LNCAP (cell line): ENCODE data around the gene TGM3.

ENCODE experiments used
- TF ChIP-seq, protein P1 (sequence below): fragments of 450-650 bp; IDR thresholded peaks from 2 replicates; pipeline ENCODE4 v1.5.1; 2017; ENCODE audit warnings: mild to moderate bottlenecking

Gene TGM3, protein sequence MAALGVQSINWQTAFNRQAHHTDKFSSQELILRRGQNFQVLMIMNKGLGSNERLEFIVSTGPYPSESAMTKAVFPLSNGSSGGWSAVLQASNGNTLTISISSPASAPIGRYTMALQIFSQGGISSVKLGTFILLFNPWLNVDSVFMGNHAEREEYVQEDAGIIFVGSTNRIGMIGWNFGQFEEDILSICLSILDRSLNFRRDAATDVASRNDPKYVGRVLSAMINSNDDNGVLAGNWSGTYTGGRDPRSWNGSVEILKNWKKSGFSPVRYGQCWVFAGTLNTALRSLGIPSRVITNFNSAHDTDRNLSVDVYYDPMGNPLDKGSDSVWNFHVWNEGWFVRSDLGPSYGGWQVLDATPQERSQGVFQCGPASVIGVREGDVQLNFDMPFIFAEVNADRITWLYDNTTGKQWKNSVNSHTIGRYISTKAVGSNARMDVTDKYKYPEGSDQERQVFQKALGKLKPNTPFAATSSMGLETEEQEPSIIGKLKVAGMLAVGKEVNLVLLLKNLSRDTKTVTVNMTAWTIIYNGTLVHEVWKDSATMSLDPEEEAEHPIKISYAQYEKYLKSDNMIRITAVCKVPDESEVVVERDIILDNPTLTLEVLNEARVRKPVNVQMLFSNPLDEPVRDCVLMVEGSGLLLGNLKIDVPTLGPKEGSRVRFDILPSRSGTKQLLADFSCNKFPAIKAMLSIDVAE

DNA sequence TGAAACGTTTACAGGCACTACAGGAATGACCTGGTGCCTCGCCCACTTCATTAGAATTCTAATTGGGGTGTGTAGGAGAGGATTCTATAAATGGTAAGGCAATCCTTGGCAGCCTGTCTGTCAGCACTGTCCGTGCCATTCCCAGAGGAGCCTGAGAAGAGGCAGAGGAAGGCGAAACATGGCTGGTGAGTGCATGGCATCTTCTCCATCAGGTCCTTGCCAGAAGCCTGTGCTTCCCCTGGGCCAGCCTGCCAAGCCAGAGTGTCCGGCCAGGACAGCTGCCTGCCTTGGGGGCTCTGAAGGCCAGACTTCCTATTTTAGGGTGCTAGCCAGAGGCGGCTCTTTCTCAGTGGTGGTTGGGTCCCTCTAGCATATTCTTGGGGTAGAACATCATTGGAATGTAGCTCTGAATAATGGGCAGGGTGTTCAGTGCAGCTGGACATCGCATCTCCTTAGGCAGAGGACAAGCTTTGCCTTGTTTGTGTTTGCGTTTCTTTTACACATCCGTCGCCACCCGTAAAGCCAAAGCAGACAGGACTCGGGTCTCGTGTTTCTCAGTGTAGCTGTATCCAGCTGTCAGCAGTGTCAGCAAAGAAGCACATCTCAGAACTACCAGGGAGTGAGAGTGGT lies at the start of gene TGM3:
TGM3 (plus strand) TSS at position 116 of the 630 bp plus-strand sequence; CDS start at position 179, 63 bp downstream.
- TF ChIP-seq, protein P1, sequence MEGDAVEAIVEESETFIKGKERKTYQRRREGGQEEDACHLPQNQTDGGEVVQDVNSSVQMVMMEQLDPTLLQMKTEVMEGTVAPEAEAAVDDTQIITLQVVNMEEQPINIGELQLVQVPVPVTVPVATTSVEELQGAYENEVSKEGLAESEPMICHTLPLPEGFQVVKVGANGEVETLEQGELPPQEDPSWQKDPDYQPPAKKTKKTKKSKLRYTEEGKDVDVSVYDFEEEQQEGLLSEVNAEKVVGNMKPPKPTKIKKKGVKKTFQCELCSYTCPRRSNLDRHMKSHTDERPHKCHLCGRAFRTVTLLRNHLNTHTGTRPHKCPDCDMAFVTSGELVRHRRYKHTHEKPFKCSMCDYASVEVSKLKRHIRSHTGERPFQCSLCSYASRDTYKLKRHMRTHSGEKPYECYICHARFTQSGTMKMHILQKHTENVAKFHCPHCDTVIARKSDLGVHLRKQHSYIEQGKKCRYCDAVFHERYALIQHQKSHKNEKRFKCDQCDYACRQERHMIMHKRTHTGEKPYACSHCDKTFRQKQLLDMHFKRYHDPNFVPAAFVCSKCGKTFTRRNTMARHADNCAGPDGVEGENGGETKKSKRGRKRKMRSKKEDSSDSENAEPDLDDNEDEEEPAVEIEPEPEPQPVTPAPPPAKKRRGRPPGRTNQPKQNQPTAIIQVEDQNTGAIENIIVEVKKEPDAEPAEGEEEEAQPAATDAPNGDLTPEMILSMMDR, result no peak

DNA sequence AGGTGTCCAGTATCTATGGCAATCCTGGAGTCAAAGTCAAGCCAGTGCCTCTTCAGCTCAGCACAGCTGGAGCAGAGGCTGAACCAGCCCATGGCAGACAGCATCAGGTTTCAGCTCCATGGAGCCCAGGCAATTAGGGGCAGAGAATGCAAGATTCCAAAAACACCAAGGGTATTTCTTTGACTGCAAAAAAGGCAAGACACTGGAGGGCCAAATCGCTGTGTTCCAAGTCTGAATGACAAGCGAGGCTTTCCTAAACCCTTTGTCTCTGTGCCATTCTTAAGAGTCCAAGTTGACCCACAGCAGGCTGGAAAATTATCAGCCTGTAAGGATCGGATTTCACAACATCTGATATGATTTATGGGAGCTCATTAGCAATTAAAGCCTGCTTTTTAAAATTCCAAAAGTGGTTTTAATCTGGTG lies 49.7 kb upstream of the TGM3 start:
- TF ChIP-seq, protein P1, result no peak

DNA sequence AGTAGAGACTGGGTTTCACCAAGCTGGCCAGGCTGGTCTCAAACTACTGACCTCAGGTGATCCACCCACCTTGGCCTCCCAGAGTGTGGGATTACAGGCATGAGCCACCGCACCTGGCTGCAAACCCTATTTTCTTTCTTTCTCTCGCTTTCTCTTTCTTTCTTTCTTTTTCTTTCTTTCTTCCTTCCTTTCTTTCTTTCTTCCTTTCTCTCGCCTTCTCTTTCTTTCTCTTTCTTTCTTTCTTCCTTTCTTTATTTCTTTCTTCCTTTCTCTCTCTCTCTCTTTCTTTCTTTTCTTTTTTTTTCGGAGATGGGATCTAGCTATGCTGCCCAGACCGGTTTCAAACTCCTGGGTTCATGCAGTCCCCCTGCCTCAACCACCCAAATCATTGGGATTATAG lies 47.0 kb upstream of the TGM3 start:
- TF ChIP-seq, protein P1, result no peak

DNA sequence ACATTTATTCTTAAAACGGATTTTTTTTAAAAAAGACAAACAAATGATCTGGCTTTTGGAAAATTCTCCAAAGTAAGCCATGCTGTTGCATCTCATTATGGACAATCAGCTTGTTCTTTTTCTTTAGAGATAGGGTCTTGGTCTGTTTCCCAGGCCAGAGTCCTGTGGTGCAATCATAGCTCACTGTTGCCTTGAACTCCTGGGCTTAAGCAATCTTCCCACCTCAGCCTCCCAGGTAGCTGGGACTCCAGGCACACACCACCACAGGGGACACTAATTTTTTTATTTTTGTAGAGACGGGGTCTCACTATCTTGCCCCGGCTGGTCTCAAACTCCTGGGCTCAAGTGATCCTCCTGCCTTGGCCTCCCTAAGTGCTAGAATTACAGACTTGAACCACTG lies 45.9 kb upstream of the TGM3 start:
- TF ChIP-seq, protein P1, result no peak

DNA sequence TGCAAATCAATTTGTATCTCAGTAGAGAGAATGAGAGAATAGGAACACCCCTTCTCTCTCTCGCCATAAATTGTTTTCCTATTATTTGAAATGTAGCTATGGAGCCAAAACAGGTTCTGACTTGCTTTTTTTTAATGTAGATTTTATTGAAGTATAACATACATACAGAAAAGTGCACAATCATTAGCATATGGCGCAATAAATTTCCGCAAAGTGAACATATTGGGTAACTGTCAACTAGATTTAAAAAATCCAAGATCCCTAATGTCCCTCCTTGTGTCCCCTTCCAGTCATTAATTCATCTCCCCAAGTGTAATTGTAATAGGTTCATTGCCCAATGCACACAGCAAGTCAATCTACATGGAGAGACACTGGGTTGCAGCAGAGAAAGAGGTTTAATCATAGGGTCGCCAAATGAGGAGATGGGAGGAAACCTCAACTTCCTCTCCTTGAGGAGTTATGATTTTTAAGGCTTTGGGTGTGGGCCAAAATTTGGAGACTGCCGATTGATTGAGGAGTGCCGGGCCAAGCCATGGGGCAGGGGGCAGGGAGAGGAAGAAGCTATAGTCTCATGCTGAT lies 43.3 kb upstream of the TGM3 start:
- TF ChIP-seq, protein P1, result no peak

DNA sequence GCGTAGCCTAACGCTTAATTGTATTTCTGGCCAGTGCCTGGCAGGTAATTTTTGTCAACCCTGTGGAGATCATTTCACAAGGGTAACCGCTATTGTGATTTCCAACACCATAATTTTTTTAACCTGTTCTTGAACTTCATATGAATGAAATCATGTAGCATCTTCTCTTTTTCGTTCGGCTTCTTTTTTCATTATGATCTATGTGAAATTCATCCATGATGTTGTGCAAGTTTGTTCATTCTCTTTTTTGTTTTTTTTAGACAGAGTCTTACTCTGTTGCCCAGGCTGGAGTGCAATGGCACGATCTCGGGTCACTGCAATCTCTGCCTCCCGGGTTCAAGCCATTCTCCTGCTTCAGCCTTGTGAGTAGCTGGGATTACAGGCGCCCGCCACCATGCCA lies 42.5 kb upstream of the TGM3 start:
- TF ChIP-seq, protein P1, result no peak

DNA sequence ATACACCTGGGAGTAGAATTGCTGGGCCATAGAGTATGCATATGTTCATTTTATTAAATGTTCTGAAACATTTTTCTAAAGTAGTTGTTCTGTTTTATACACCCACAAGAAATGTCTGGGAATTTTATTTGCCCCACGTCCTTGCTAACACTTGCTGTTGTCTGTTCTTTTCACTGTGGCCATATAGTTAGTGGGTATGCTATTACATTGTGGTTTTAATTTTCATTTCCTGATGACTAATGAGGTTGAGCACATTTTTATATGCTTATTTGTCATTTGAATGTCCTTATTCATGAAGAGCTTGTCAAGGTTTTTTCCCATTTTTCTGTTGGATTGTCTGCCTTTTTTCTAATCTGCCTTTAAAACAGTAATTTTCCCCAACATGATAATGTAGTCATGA lies 41.5 kb upstream of the TGM3 start:
- TF ChIP-seq, protein P1, result no peak
